GM21526 (cell line): ENCODE measurements around the gene CDKN2AIPNL.
"Not testable (repeated sequence)": the region's sequence is repeated elsewhere in the genome, so short reads cannot be mapped to it uniquely, and the experiment has no call there.

ENCODE experiments used
- ATAC-seq: cut with Tn5 transposase; IDR thresholded peaks from one replicate; pipeline ENCODE4 v1.9.1; 2021; ENCODE audit warnings: moderate library complexity; ENCODE audit not compliant: unreplicated experiment, low FRiP score

Gene CDKN2AIPNL

GRCh38 chr5:134409321-134409720, 2.4 kb downstream of the CDKN2AIPNL start:
- ATAC-seq: no peak

GRCh38 chr5:134406390-134406789, 5.3 kb downstream of the CDKN2AIPNL start:
- no peak for ATAC-seq

GRCh38 chr5:134403951-134404350, 7.7 kb downstream of the CDKN2AIPNL start:
- no peak for ATAC-seq

- ATAC-seq: no peak
Measured at GRCh38 chr5:134398609-134399155, 13.0 kb downstream of the CDKN2AIPNL start.

GRCh38 chr5:134397196-134397595, 14.5 kb downstream of the CDKN2AIPNL start:
- no peak for ATAC-seq

GRCh38 chr5:134396274-134396673, 15.4 kb downstream of the CDKN2AIPNL start:
- no peak for ATAC-seq

GRCh38 chr5:134394932-134395331, 16.7 kb downstream of the CDKN2AIPNL start:
- no peak for ATAC-seq

GRCh38 chr5:134392301-134392700, 19.4 kb downstream of the CDKN2AIPNL start:
- ATAC-seq: no peak

GRCh38 chr5:134387443-134387842, 24.2 kb downstream of the CDKN2AIPNL start:
- ATAC-seq: no peak

GRCh38 chr5:134383980-134384697, 27.5 kb downstream of the CDKN2AIPNL start:
- ATAC-seq: no peak

- ATAC-seq: not testable (repeated sequence)
Measured at GRCh38 chr5:134382204-134382603, 29.5 kb downstream of the CDKN2AIPNL start.

- ATAC-seq: no peak
Measured at GRCh38 chr5:134380346-134380745, 31.3 kb downstream of the CDKN2AIPNL start.

GRCh38 chr5:134374232-134374631, 37.4 kb downstream of the CDKN2AIPNL start:
- no peak for ATAC-seq

- ATAC-seq: not testable (repeated sequence)
Measured at GRCh38 chr5:134373633-134374032, 38.0 kb downstream of the CDKN2AIPNL start.

- ATAC-seq: no peak
Measured at GRCh38 chr5:134371834-134372340, 39.8 kb downstream of the CDKN2AIPNL start.

GRCh38 chr5:134370871-134371833, 40.5 kb downstream of the CDKN2AIPNL start, which contains the start of gene UBE2B:
TSS of gene UBE2B (plus strand) at chr5:134371569. CDS start at chr5:134371596, 27 bp downstream.
- ATAC-seq: peak; percentile 67

GRCh38 chr5:134370311-134370870, 41.3 kb downstream of the CDKN2AIPNL start:
- peak; percentile 14 for ATAC-seq

- ATAC-seq: no peak
Measured at GRCh38 chr5:134365604-134366003, 46.1 kb downstream of the CDKN2AIPNL start.

GRCh38 chr5:134355681-134356080, 56.0 kb downstream of the CDKN2AIPNL start:
- no peak for ATAC-seq
